ENCODE data around the gene HYAL1. TPM values are rescaled to one million over a fixed set of nuclear protein-coding genes. Genes with fewer than 3 reads are reported as not detected.

The HYAL1 gene
- total RNA-seq, 1 donor from 2014 or later, result 0.83 TPM

- H3K4me1 Mint-ChIP-seq (ENCODE audit: unreplicated experiment), result peaks cover 50% of the 10 kb centered on the region
- H3K9me3 Mint-ChIP-seq (ENCODE audit: unreplicated experiment), result no peaks in the 10 kb centered on the region
- H3K27me3 Mint-ChIP-seq (ENCODE audit: unreplicated experiment), result no peaks in the 10 kb centered on the region
- H3K4me3 Mint-ChIP-seq (ENCODE audit: unreplicated experiment), result no peak overlapping the region
- H3K27ac Mint-ChIP-seq (ENCODE audit: unreplicated experiment), result no peak overlapping the region
- H3K36me3 Mint-ChIP-seq (ENCODE audit: unreplicated experiment), result peaks cover 6% of the 10 kb centered on the region
- TF ChIP-seq, protein P1, sequence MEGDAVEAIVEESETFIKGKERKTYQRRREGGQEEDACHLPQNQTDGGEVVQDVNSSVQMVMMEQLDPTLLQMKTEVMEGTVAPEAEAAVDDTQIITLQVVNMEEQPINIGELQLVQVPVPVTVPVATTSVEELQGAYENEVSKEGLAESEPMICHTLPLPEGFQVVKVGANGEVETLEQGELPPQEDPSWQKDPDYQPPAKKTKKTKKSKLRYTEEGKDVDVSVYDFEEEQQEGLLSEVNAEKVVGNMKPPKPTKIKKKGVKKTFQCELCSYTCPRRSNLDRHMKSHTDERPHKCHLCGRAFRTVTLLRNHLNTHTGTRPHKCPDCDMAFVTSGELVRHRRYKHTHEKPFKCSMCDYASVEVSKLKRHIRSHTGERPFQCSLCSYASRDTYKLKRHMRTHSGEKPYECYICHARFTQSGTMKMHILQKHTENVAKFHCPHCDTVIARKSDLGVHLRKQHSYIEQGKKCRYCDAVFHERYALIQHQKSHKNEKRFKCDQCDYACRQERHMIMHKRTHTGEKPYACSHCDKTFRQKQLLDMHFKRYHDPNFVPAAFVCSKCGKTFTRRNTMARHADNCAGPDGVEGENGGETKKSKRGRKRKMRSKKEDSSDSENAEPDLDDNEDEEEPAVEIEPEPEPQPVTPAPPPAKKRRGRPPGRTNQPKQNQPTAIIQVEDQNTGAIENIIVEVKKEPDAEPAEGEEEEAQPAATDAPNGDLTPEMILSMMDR (IDR thresholded peaks at IDR 0.05), result no peak
- no peak for DNase-seq (ENCODE audit: extremely low spot score, unreplicated experiment)
Measured at GRCh38 chr3:50250514-50250913, 52.9 kb downstream of the HYAL1 start.

Other genes with a start within 250 kb of the HYAL1 start
- 213 and 225 TPM in 2 replicates for gene RBM5, start 214.7 kb downstream of the HYAL1 start, total RNA-seq
- gene SEMA3F, start 148.2 kb downstream of the HYAL1 start, total RNA-seq, result 11.8 and 12.9 TPM in 2 replicates
- gene GNAT1, start 112.0 kb downstream of the HYAL1 start, total RNA-seq, result not detected in 2 replicates
- 3.9 and 4.5 TPM in 2 replicates for gene SLC38A3, start 98.3 kb downstream of the HYAL1 start, total RNA-seq
- 340 and 357 TPM in 2 replicates for gene GNAI2, start 67.4 kb downstream of the HYAL1 start, total RNA-seq
- gene SEMA3B, start 34.4 kb downstream of the HYAL1 start, total RNA-seq, result 5.5 and 8.1 TPM in 2 replicates
- gene LSMEM2, start 24.5 kb downstream of the HYAL1 start, total RNA-seq, result not detected in 2 replicates
- 43.3 and 54.2 TPM in 2 replicates for gene IFRD2, start 11.1 kb downstream of the HYAL1 start, total RNA-seq
- 2.3 and 3.0 TPM in 2 replicates for gene HYAL3, start 4.2 kb downstream of the HYAL1 start, total RNA-seq
- gene NAA80, start 4.2 kb downstream of the HYAL1 start, total RNA-seq, result 14.3 and 16.2 TPM in 2 replicates
- gene HYAL2, start 19.2 kb upstream of the HYAL1 start, total RNA-seq, result 34.1 and 37.0 TPM in 2 replicates
- 16.9 and 18.3 TPM in 2 replicates for gene TUSC2, start 24.6 kb upstream of the HYAL1 start, total RNA-seq
- gene RASSF1, start 37.3 kb upstream of the HYAL1 start, total RNA-seq, result 12.8 and 13.7 TPM in 2 replicates
- gene ZMYND10, start 42.2 kb upstream of the HYAL1 start, total RNA-seq, result 0.50 and 1.6 TPM in 2 replicates
- gene NPRL2, start 47.2 kb upstream of the HYAL1 start, total RNA-seq, result 21.0 and 25.9 TPM in 2 replicates
- gene CYB561D2, start 47.3 kb upstream of the HYAL1 start, total RNA-seq, result 17.2 and 18.2 TPM in 2 replicates
- gene TMEM115, start 55.9 kb upstream of the HYAL1 start, total RNA-seq, result 63.2 and 69.0 TPM in 2 replicates
- gene CACNA2D2, start 200.1 kb upstream of the HYAL1 start, total RNA-seq, result 0.13 and 0.27 TPM in 2 replicates

Measured in osteocyte (in vitro differentiated cells).